Measurements from ENCODE around the gene VPS13D.
A peak's percentile ranks its signal among the peaks of the same experiment; 100 is the strongest.

GRCh38 chr1:12181568-12181967, 48.3 kb upstream of the VPS13D start:
- no peak for TF ChIP-seq E2F4 (IDR thresholded peaks at IDR 0.05; ENCODE audit: low read depth, low read length)
- TF ChIP-seq MYC (IDR thresholded peaks at IDR 0.05; ENCODE audit: insufficient read depth, insufficient read length, insufficient replicate concordance, low read length, severe bottlenecking) = no peak
- TF ChIP-seq EZH2 (IDR thresholded peaks at IDR 0.05; ENCODE audit: borderline replicate concordance, control insufficient read depth, low read depth, low read length) = no peak
- TF ChIP-seq ZBTB11 (CRISPR knock-in tag; IDR thresholded peaks at IDR 0.05) = no peak
- TF ChIP-seq POLR2AphosphoS5 (IDR thresholded peaks at IDR 0.05; ENCODE audit: low read length) = no peak
- no peak for TF ChIP-seq CTCF (IDR thresholded peaks at IDR 0.05 in 2 of 3, conservative IDR thresholded peaks at IDR 0.05 in 1 of 3; ENCODE audit: control insufficient read depth in 2 of 3, extremely low read depth in 1 of 3, insufficient read depth in 1 of 3, low read depth in 3 of 3, low read length in 3 of 3)
- TF ChIP-seq CHD1 (IDR thresholded peaks at IDR 0.05; ENCODE audit: low read depth, low read length) = no peak
- TF ChIP-seq IRF3 (IDR thresholded peaks at IDR 0.05) = no peak
- peak; percentile 25; the same call in 1 of the 2 replicates for TF ChIP-seq POLR2A (IDR thresholded peaks at IDR 0.05; ENCODE audit: low read depth, low read length)
